ENCODE data around the gene CMIP.

- no peak for TF ChIP-seq POLR2A (IDR thresholded peaks at IDR 0.05)
- no peak for TF ChIP-seq CTCF (IDR thresholded peaks at IDR 0.05)
Measured at GRCh38 chr16:81664153-81664552, 219.5 kb downstream of the CMIP start.

All from esophagus squamous epithelium (tissue), 4 donors.